RCC 7860 (cell line): ENCODE measurements around the gene DAB1.
A peak's percentile ranks its signal among the peaks of the same experiment; 100 is the strongest.

Source experiments
- DNase-seq: peaks from one replicate; pipeline ENCODE4 v3.0.0-alpha.2; 2015; ENCODE audit warnings: low spot score
- FAIRE-seq: peaks from 2 replicates; lab custom pipeline; 2012; peaks lifted over from hg19 to GRCh38; lab: Jason Lieb, UNC

Gene DAB1

DNA sequence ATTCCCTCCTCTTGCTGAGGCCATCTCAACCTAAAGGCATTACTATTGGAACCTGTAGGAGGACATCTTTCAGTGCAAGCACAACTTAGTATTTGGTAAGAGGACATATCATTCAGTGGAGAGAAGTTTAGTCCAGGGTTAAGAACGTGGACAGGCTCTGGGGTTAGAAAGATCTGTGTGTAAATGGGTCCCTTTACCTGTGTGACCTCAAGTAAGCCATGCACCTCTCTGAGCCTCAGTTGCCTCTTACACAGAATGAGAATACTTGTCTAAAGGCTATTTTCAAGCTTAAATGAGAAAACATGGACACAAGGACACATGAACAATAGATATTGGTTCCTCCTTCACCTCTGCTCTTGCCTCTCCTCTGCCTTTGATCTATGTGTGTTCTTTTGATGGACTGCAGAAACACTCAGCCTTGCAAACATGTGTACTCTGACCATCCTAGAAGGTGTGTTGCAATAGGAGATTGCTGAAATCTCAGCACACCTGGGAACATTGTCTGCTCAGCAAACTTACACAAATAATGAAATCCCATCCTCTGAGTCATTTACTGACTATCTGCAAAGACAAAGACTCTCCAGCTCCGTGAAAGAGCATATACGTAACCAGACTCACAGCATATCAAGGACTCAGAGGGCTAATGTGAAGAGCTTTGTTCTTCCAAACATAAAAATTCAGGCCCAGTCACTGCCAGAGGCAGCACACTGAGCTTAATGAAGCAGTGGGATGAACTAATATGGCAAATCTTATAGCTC is 143.8 kb downstream of the DAB1 start:
- DNase-seq, result no peak

DNA sequence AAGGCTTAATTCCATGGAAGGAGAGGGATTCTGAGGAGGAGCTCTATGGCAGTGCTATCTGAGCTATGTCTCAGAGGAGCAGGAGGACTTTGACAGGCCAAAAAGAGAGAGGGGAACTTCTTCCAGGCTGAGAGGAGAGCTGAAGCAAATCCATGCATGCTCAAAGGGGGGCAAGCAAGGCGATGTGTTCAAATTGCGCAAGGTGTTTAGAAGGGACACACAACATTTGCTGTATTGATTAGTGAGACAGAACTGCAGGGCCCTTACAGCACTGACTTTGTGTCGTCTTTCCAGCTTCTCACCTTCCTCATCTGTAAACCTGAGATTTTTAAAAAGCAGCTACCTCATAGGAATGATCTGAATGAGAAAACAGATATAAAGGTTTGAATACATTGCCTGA is 145.3 kb downstream of the DAB1 start:
- no peak for FAIRE-seq
- no peak for DNase-seq

More for the DNA sequence above, 143.8 kb downstream of the DAB1 start:
- no peak for FAIRE-seq

- FAIRE-seq (no peak), DNase-seq (no peak)
Measured at GRCh38 chr1:57277681-57278080, 146.2 kb downstream of the DAB1 start.

GRCh38 chr1:57276918-57277317 is 146.9 kb downstream of the DAB1 start:
- FAIRE-seq (no peak), DNase-seq (no peak)

- FAIRE-seq (no peak), DNase-seq (no peak)
Measured at GRCh38 chr1:57272601-57273000, 151.3 kb downstream of the DAB1 start.

GRCh38 chr1:57272150-57272549 is 151.7 kb downstream of the DAB1 start:
- FAIRE-seq (no peak), DNase-seq (no peak)

DNA sequence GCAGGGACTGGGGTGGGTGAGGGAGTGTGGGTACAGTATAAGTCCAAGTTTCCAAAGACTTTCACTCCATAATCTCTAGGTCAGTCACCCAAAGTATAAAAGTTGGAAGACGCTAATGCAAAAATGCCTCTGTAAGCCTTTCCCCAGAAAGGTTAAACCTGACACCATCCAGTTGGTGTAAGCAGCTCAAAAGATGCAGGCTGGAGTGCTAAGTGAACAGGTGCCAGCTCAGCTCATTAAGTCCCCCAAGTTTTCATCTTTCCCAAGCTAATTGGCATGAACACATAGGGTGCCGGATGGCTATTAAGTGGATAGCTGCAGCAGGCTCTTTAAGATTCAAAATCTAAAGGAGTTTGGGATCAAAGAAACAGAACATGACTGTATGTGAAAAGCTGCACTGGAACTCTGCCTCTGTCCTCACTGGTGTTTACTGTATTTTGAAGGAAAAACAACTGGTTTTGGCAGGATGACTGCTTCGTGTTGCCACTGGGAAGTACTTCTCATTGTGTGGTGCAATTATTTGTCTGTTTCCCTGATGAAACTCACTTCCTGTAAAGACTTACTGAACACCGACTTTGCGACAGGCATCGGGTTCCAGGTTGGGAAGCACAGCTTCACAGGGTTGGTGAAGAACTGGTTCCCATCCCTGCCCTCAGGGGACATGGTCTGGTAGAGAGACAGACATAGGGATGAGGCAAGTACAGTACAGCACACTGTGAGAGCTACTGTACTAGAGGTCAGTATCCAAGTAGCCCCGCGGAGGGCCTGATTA is 152.7 kb downstream of the DAB1 start:
- DNase-seq, result no peak
- FAIRE-seq, result no peak

DNA sequence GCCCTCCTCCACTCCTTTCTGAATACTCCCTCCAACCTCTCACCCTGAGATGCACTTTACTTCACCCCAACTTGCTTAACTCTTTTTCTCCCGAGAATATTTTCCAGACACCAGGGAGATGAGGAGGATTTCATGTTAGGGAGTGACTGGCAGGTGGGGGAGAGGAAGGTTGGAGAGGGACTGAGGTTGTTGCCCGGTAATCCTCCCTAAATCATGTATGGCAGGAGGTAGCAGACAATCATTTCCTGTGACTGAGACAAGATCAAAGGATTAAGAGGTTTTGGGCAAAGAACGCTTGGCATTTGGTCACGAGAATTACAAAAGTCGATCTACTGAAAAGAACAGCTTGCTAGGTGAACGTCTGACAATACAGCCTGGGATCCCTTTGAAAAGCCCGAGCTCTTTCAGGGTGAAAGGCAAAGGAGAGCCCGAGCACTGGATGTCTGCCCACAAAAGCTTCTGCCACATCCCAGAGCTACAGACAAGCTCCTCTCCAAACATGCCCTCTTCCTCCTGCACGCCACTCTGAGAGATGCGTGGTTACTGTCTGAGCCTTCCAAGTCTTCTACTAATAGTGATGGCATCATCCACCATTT is 154.1 kb downstream of the DAB1 start:
- no peak for DNase-seq
- no peak for FAIRE-seq

GRCh38 chr1:57265104-57265503 is 158.8 kb downstream of the DAB1 start:
- DNase-seq (no peak), FAIRE-seq (no peak)

DNA sequence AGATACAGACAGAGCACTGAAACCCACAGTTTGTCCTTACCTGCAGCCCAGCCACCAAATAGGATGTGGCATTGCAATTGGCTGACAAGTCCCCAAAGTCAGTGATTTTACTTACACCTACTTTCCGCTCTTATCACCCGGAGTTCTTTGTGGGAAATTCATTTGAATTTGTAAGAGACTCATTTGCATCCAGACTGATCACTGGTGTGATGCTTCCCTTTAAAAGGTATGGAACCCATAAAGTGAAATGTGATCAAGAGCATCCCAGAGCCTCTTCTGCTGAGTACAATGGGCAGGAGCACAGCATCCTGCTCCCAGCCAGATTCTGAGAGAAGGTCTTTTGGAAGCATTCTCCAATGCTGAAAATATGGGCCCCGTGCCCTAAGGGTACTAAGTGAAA is 161.4 kb downstream of the DAB1 start:
- no peak for DNase-seq
- FAIRE-seq, result no peak

DNA sequence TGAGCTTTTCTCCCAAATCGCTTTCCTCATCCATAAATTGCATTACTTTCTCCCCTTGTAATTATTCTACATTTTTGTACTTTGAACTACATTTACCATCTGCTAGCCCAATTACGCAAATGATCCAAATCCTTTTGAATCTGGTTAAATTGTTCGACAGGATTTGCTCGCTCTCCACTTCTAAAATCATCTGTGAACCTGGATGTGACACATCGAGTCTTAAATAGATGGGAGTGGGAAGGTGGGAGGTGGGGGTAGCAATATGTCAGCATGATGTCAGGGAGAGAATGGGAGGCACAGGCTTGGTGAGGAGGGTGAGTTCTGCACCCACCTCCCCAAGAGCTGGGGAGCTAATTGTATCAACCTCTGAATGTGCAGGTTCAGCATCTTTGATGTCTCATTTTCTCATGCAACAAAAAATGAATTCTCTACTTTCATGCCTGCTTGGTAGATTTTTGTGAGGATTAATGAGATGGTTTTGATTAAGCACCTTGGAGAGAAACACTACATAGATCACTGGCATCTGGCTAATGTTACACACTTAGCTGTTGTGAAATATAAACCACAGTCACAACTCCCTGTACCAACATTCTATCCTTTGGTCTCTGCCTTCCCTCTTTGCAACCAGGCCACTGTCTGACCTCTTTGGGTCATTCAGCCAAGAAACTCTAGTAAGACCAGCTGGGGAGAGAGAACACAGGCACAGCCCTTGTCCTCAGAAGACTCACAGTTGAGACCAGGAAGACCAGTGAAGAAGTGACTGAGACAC is 165.1 kb downstream of the DAB1 start:
- no peak for FAIRE-seq
- no peak for DNase-seq

DNA sequence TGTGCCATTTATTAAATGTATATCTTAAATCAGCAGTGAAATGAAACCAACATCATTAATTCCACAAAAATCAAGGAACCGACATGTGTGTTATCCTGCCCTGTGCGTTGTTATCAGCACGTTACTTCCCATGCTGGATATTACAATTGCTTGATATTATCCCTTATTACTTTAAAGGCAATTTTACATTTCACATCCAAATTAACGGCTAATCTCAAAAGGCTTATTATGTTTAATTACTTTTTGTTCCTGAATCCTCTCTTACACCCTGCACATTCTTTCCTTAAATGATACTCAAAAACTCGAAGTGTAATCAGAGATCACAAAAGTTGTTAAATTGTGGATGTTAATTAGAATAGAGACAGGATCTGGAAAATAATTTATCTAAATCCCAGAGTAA is 167.9 kb downstream of the DAB1 start:
- DNase-seq (no peak), FAIRE-seq (no peak)

- FAIRE-seq, result peak; percentile 89
Measured at GRCh38 chr1:57254022-57254421, 169.8 kb downstream of the DAB1 start.

DNA sequence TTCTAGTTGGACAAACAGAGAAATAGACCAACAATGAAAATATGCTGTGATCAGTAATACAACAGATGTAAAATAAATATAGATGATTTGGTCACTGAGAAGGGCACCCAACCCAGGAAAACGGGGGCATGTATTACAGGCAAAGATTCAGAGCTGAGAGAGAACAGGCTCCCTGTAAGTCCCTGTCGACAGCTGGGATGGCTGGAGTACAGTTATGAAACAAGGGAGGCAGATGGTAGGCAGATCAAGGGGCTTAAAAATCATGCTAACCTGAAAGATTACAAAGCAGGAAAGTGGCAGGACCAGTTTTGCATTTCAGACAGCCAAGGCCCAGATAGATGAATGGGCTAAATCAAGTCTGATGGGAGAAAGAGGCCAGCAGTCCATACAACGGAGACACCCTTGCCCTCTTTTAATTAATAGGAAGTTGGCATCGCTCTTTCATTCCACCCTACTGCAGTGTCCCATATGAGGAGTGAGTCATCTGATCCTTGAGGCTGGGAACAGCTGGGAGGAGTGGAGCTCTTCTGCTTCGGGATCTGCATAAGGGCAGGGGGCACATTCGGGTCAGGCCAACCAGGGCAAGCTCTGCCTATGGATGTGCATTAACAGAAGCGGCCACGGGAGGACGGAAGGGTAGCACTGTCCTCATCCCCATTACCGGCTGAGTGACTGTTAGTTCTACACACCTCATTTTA is 171.1 kb downstream of the DAB1 start:
- FAIRE-seq (no peak), DNase-seq (no peak)

More at GRCh38 chr1:57254022-57254421, 169.8 kb downstream of the DAB1 start:
- peak; percentile 85 for DNase-seq

- no peak for FAIRE-seq
- no peak for DNase-seq
Measured at GRCh38 chr1:57250021-57250420, 173.8 kb downstream of the DAB1 start.

DNA sequence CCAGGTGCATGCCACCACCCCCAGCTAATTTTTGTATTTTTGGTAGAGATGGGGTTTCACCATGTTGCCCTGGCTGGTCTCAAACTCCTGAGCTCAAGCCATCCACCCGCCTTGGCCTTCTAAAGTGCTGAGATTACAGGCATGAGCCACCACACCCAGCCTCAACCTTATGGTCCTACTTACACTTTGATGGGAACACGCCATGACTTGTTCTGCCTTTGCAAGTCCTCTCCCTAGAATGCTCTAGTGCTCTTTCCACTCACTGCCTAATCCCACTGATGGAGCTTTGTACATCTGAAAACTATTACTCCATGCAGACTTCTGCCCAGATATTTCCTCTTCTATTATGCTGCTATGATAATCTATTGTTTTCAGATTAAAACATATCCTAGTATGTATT is 174.3 kb downstream of the DAB1 start:
- FAIRE-seq (no peak), DNase-seq (no peak)

DNA sequence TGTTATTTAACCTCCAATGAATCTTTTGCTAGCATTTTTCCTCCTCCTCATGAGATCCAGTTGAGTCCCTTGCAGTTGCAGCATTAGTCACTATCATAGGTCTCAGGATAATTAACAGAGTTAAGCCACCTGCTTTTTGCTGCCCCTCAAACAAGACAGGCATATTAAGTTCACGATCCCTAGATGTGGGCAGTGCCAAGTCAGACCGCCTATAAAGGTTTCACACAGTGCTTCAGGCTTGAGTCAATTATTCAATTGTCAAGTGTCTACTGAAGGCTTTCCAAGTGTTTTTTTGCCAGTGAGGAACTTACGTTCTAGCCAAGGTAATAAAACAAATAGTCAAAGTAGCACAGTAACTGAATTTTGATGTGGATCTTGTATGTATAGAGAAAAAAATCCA is 175.0 kb downstream of the DAB1 start:
- no peak for FAIRE-seq

DNA sequence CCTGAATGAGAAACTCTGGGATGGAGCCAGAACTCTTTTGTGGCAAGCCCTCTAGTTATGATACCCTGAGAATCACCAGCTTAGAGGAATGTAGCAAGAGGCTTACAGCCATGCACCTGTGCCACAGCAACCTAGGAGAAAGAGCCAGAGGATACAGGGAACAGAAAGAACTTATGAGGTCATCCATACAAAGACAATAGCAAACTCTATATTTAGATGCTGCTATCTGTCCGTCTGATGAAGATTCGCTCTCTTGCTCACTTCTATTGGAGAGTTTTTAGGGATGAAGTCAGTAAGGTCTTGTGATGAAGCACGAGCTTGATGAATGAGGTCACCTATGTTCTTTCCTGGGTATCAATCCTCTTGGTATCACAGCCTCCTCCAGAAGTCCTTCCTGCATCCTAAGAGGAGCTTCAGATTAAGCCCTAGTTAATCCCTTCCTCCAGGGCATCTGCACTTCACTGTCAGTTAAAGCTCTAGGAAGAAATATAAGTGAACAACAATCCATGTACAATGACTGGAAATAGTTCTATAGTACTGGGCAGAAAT is 185.6 kb downstream of the DAB1 start:
- FAIRE-seq (no peak), DNase-seq (no peak)

More for the DNA sequence above, 175.0 kb downstream of the DAB1 start:
- peak; percentile 7 for DNase-seq

DNA sequence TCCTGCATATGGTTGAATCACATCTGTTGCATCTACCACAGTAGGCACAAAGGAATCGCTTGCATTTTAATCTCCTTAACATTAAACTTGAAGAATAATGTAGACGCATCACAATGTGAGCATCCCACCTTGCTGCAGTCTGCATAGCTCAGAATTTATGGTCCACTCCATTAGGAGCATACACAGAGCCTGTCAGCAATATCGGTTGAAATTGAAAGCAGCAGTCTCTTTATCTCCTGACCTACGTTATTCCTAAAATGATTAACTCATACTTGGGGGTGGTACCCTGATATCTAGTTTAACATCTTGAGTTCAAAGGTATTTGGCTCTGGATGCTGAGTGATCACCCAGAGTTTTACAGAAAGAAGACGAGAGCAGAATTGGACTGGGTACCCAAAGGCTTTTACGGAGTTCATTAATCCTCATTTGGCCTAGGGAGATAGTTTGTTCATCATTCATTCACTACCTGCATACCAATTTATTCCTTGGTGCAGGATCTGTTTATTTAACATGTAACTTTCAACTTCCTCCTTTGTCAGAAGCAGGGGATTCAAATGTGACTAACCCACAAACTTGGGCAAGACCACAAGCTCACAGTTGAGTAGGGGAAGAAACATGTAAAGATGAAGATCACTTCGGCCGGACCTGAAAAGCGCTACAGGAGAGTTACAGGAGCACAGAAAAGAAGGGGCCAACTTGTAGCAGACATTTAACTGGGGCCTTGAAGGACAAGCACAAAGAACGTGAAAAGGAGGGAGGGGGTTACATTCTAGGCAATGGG is 187.9 kb downstream of the DAB1 start:
- DNase-seq (no peak), FAIRE-seq (no peak)
